GM13976 (cell line): ENCODE data around the gene NFAM1.
A peak's percentile ranks its signal among the peaks of the same experiment; 100 is the strongest.

Experiments used
- DNase-seq: peaks from one replicate; pipeline ENCODE4 v3.0.0; 2012; ENCODE audit warnings: low spot score
- in situ Hi-C: fragments of 300-500 bp; cut with MboI; formaldehyde crosslinking; loops from one replicate; pipeline ENCODE4 v1.12.0; 2022; ENCODE audit warnings: low sequenced_read_pairs, mixed read lengths, inconsistent platforms; ENCODE audit not compliant: unreplicated experiment
- TF ChIP-seq, protein P1 (sequence below): IDR thresholded peaks from 2 replicates; pipeline ENCODE4 v1.5.1; 2012; ENCODE audit warnings: borderline replicate concordance, mild to moderate bottlenecking; ENCODE audit not compliant: insufficient read depth; ENCODE audit errors: extremely low read depth, missing control alignments, control extremely low read depth

The NFAM1 gene

DNA sequence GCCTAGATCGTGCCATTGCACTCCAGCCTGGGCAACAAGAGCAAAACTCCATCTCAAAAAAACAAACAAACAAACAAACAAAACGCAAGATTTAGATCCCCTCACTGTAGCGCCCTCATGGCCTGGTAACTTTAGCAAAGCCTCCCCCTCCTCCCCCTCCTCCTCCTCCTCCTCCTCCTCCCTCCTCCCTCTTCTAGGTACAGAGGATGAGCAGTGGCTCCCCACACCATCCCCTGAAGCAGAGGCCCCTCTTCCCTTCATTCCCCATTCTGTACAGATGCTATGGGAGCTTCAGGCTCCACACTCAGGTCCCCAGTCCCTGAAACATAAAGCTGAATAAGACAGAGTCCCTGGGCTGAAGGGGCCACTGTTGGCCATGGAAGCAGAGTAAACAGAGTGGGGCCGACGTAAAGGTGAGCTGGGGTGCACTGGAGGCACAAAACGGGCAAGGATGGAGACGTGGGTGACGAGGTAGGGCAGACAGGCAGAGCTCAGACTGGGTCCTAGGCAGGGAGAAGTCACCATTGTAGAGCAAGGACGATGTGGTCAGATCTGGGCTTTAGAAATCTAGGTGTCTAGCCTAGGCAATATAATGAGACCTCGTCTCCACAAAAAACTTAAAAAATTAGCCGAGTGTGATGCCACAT, 19.4 kb upstream of the NFAM1 start:
- DNase-seq, result no peak
- in situ Hi-C loops, result no loop called here
- TF ChIP-seq, protein P1, sequence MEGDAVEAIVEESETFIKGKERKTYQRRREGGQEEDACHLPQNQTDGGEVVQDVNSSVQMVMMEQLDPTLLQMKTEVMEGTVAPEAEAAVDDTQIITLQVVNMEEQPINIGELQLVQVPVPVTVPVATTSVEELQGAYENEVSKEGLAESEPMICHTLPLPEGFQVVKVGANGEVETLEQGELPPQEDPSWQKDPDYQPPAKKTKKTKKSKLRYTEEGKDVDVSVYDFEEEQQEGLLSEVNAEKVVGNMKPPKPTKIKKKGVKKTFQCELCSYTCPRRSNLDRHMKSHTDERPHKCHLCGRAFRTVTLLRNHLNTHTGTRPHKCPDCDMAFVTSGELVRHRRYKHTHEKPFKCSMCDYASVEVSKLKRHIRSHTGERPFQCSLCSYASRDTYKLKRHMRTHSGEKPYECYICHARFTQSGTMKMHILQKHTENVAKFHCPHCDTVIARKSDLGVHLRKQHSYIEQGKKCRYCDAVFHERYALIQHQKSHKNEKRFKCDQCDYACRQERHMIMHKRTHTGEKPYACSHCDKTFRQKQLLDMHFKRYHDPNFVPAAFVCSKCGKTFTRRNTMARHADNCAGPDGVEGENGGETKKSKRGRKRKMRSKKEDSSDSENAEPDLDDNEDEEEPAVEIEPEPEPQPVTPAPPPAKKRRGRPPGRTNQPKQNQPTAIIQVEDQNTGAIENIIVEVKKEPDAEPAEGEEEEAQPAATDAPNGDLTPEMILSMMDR, result no peak

DNA sequence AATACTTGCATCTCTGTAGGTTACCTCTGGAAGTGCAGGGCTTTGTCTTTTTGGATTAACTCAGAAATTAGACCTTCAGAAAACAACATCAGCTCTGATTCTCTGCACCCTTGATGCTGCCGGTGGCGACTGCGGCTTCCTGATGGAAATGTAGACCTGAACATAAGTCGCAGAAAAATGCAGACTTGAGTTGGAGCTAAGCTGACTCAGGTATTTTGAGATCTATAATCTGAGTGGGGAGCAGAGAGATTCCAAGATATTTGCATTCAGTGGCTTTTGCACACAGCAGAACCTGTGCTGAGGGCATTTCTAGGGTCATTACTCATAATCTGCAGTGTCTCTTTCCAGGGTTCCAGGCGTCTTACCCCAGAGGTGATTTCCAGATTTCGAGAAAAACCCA, 18.7 kb upstream of the NFAM1 start:
- no peak for DNase-seq
- TF ChIP-seq, protein P1, result no peak
- in situ Hi-C loops, result no loop called here

DNA sequence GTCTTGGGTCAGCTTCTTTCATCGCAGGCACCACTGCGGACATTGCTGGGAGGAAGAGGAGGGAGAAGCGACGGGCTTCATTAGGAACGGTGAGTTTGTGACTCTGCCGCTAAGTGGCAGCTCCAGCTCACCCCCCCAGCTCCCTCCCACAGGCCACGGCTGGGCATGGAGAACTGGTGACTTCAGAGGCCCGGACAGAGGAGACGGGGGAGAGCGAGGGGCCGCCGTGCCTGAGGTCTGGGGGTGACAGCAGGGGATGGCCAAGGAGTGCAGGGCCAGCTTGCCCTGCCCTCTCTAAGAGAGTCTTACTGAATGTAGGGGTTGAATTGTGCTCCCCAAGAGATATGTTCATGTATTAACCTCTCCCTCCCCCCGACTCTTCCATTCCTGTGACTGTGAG, 13.9 kb upstream of the NFAM1 start:
- in situ Hi-C loops, result loop anchor here (25.0 kb wide), 1 partner anchor 484 kb away; the partner anchor contains the start of genes SEPTIN3 and SMIM45
- TF ChIP-seq, protein P1, result no peak
- no peak for DNase-seq

DNA sequence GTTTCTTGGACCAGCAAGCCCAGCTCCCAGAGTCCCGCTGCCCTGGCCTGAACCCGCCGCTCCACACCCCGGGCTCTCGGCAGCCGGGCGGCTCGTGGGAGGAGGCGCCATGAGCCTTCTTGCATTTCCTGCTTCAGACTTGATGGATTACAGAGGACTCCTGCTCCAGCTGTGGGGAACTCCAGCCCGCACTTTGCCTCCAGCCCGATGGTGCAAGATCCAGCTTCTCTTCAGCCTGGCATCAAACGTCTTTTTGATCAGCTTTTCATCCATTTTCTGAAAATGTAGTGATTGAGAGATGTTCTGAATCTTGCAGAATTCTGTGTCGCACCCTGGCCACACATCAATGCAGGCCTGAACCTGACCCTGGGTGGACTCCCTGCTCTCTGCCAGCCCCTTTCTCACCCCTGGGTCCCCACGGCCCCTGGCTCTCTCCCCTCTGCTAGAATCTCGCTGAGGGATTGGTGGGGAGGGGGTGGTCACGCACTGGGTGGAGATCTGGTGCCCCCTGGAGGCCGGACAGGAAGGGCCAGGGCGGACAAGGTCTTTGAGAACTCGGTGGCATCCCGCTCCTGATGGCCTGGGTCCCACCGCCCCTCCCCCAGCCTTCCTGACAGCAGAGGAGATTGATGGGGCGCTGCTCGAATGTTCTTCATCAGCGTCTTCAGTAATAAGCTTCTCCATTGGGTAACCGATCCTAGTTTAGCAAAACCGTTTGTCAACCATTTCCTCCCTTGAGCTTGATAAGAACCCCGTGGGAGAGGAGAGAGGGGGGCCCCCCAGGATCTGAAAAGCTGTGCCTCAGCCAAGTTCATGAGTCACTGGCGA, 12.1 kb upstream of the NFAM1 start:
- in situ Hi-C loops, result loop anchor here (25.0 kb wide), 1 partner anchor 482 kb away; the partner anchor contains the start of genes SEPTIN3 and SMIM45
- TF ChIP-seq, protein P1, result peak; percentile 73
- peak; percentile 85 for DNase-seq

DNA sequence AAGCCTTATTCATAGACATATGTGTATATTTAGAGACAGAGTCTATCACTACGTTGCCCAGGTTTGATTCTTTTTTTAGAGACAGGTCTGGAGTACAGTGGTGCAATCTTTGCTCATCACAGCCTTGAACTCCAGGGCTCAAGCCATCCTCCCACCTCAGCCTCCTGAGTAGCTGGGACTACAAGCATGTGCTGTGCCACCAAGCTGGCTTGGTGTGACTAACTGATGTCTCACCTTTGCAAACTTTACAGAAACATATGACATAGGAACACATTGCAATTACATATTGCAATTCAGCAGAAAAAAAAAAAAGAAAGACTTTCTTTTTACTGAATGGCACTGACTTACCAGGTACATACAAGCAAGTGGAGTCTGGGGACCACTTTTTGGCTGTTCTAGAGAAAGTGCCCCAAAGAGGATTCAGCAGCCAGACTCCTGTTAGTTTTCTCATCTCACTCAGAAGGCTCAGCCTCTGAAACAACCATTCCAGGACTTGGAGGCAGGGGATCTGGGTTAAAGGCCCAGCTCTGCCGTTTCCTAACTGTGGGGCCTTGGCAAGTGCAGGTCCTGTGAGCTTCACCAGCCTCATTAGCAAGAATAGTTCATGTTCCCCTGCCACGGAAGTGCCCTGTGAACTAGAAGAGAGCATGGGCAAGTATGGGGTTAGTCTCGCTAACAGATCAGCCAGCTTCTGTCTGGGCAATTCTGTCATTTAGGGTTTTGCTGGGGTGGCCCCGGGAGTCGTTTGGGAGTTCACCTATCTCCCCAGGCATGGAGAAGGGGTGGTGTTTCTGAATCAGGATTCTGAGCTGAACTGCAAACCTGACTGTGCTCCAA, 11.3 kb upstream of the NFAM1 start:
- in situ Hi-C loops, result loop anchor here (25.0 kb wide), 1 partner anchor 481 kb away; the partner anchor contains the start of genes SEPTIN3 and SMIM45
- TF ChIP-seq, protein P1, result no peak
- DNase-seq, result peak; percentile 18

DNA sequence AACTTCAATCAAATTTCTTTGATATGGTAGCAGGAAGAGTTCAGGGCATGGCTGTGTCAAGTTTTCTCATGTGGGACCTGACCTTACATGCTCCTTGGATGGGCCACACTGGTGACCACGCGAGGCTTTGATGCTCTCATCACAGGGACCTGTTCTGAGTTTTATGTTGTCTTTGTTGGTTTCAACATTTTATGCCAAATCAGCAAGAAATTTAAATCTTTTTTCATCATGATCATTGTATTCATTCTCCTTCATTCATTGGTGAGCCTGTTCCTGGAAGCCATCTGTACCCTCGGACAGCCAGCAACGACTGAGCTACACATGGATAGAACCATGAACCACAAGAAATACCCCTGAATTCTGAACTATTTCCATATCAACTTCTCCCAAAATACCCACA, 10.5 kb upstream of the NFAM1 start:
- no peak for DNase-seq
- TF ChIP-seq, protein P1, result no peak
- in situ Hi-C loops, result loop anchor here (25.0 kb wide), 1 partner anchor 480 kb away; the partner anchor contains the start of genes SEPTIN3 and SMIM45
